Measurements from ENCODE around the gene PATE2.

The PATE2 gene

DNA sequence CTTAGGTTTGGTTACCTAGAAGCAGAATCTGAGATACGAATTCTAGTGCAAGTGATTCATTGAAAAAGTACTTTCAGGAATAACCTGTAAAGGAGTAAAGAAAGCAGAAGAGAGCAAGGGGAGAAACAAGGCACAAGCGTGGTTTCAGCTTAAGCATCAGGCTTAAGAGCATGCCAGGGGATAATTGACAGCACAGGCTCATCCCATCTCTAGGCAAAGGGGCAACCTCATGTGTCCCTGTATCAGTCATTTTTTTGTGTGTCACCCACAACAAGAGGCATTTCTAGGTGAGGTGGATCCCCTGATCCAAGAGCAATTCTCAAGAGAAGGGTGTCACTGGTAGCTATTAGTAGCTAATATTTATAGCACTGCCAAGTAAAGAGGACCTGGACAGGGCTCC, 8.0 kb downstream of the PATE2 start:
- no peaks in the 10 kb centered on the region for H3K9me3 ChIP-seq (ENCODE audit: control insufficient read depth, insufficient read depth, low read depth, low read length)
- ChIA-PET CTCF (interaction anchor here (0.7 kb wide), 1 partner anchor 152 kb away, joined by 3 read pairs; no protein-coding TSS in a partner anchor), POLR2A (no interaction called here)
- H3K4me1 ChIP-seq (ENCODE audit: control insufficient read depth, insufficient read depth, low read length) = no peaks in the 10 kb centered on the region
- no peak overlapping the region for H3K4me3 ChIP-seq (ENCODE audit: low read depth, low read length)
- H3K27ac ChIP-seq (ENCODE audit: extremely low read depth, low read depth, low read length) = no peak overlapping the region
- no peaks in the 10 kb centered on the region for H3K36me3 ChIP-seq (ENCODE audit: control insufficient read depth in 2 of 2, insufficient read depth in 1 of 2, low read length in 2 of 2)
- TF ChIP-seq ZNF501 (tag by site-specific recombination; IDR thresholded peaks at IDR 0.05) (no peak), ZIC2 (tag by site-specific recombination; IDR thresholded peaks at IDR 0.05) (no peak), MEIS1 (CRISPR knock-in tag; IDR thresholded peaks at IDR 0.05; ENCODE audit: borderline replicate concordance) (no peak), ZNF433 (tag by site-specific recombination; IDR thresholded peaks at IDR 0.05; ENCODE audit: low read depth) (no peak), ZNF394 (tag by site-specific recombination; IDR thresholded peaks at IDR 0.05; ENCODE audit: borderline replicate concordance) (no peak)

DNA sequence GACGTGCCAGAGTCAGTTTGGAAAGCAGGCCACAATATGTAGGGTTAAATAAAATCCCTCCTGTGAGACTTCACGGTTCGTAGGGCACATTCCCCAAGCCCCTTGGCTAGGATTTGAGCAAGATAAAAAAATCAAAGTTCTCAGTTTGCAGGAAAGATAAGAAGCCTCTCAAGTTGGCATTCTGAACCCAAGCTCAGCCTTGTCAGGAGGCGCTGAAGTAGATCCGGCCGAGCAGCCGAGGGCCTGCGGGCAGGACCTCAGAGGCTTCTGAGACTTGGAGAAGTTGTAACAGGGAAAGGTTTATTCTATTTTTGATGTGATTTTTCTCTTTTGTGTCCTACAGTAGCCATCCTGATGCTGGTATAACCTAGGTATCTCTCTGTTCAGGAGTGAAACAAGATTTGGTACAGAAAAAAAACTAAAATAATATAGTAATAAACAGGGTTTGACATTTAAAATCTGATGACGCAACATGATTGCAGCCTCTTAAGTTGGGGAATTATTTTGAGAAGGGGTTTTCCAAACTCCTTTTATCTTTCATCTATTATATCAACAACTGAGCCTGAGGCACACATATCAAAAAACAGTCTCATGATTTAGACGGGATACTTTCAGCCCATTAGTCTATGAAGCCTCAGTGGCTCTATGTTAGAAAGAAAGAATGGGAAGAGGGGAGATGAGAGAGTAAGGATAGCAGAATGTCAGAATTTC, 10.1 kb downstream of the PATE2 start:
- H3K9me3 ChIP-seq (ENCODE audit: control insufficient read depth, insufficient read depth, low read depth, low read length) = no peaks in the 10 kb centered on the region
- H3K4me3 ChIP-seq (ENCODE audit: low read depth, low read length) = no peak overlapping the region
- ChIA-PET CTCF (no interaction called here), POLR2A (no interaction called here)
- TF ChIP-seq ZNF558 (tag by site-specific recombination; IDR thresholded peaks at IDR 0.05) (no peak), ZNF473 (tag by site-specific recombination; IDR thresholded peaks at IDR 0.05) (no peak), ZNF366 (tag by site-specific recombination; conservative IDR thresholded peaks at IDR 0.05) (no peak), ZFP37 (tag by site-specific recombination; IDR thresholded peaks at IDR 0.05) (no peak), ZNF843 (tag by site-specific recombination; IDR thresholded peaks at IDR 0.05) (no peak), ZNF19 (tag by site-specific recombination; IDR thresholded peaks at IDR 0.05; ENCODE audit: low read depth) (no peak)
- TF ChIP-seq, protein P1, sequence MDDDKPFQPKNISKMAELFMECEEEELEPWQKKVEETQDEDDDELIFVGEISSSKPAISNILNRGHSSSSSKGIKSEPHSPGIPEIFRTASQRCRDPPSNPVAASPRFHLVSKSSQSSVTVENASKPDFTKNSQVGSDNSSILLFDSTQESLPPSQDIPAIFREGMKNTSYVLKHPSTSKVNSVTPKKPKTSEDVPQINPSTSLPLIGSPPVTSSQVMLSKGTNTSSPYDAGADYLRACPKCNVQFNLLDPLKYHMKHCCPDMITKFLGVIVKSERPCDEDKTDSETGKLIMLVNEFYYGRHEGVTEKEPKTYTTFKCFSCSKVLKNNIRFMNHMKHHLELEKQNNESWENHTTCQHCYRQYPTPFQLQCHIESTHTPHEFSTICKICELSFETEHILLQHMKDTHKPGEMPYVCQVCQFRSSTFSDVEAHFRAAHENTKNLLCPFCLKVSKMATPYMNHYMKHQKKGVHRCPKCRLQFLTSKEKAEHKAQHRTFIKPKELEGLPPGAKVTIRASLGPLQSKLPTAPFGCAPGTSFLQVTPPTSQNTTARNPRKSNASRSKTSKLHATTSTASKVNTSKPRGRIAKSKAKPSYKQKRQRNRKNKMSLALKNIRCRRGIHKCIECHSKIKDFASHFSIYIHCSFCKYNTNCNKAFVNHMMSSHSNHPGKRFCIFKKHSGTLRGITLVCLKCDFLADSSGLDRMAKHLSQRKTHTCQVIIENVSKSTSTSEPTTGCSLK (tag by site-specific recombination; IDR thresholded peaks at IDR 0.05) = no peak
- TF ChIP-seq, protein P2, sequence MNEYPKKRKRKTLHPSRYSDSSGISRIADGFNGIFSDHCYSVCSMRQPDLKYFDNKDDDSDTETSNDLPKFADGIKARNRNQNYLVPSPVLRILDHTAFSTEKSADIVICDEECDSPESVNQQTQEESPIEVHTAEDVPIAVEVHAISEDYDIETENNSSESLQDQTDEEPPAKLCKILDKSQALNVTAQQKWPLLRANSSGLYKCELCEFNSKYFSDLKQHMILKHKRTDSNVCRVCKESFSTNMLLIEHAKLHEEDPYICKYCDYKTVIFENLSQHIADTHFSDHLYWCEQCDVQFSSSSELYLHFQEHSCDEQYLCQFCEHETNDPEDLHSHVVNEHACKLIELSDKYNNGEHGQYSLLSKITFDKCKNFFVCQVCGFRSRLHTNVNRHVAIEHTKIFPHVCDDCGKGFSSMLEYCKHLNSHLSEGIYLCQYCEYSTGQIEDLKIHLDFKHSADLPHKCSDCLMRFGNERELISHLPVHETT (tag by site-specific recombination; IDR thresholded peaks at IDR 0.05) = no peak
- H3K27ac ChIP-seq (ENCODE audit: extremely low read depth, low read depth, low read length) = no peak overlapping the region
- no peaks in the 10 kb centered on the region for H3K36me3 ChIP-seq (ENCODE audit: control insufficient read depth in 2 of 2, insufficient read depth in 1 of 2, low read length in 2 of 2)
- no peaks in the 10 kb centered on the region for H3K4me1 ChIP-seq (ENCODE audit: control insufficient read depth, insufficient read depth, low read length)

DNA sequence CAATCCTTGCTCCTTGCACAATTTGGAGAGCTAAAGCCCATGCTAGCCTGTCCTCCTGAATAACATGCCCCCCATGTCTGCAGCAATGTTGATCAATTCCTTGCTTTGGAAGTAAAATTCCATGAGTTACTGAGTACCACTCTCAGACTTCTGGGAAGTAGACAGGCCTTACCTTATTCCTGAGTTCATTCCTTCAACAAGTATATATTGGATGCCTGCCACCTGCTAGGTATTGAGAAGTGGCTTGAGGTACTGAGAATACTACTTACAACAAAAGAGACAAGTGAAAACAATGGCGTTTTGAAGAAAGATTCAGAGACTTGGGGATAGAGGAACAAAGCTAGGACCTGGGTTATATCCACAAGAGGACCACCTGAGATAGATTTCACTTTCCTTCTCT, 12.4 kb downstream of the PATE2 start:
- CTCF ChIA-PET = no interaction called here
- Histone ChIP-seq H3K27ac (ENCODE audit: extremely low read depth, low read depth, low read length) (no peak overlapping the region), H3K4me3 (ENCODE audit: low read depth, low read length) (no peak overlapping the region), H3K4me1 (ENCODE audit: control insufficient read depth, insufficient read depth, low read length) (no peaks in the 10 kb centered on the region), H3K9me3 (ENCODE audit: control insufficient read depth, insufficient read depth, low read depth, low read length) (no peaks in the 10 kb centered on the region), H3K36me3 (ENCODE audit: control insufficient read depth in 2 of 2, insufficient read depth in 1 of 2, low read length in 2 of 2) (no peaks in the 10 kb centered on the region)
- POLR2A ChIA-PET = interaction anchor here (0.6 kb wide), 1 partner anchor 249 kb away, joined by 4 read pairs; no protein-coding TSS in a partner anchor
- TF ChIP-seq, protein P3, sequence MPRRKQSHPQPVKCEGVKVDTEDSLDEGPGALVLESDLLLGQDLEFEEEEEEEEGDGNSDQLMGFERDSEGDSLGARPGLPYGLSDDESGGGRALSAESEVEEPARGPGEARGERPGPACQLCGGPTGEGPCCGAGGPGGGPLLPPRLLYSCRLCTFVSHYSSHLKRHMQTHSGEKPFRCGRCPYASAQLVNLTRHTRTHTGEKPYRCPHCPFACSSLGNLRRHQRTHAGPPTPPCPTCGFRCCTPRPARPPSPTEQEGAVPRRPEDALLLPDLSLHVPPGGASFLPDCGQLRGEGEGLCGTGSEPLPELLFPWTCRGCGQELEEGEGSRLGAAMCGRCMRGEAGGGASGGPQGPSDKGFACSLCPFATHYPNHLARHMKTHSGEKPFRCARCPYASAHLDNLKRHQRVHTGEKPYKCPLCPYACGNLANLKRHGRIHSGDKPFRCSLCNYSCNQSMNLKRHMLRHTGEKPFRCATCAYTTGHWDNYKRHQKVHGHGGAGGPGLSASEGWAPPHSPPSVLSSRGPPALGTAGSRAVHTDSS (tag by site-specific recombination; IDR thresholded peaks at IDR 0.05) = no peak
- TF ChIP-seq ZBTB7A (tag by site-specific recombination; IDR thresholded peaks at IDR 0.05; ENCODE audit: low read depth) (no peak), ZNF707 (tag by site-specific recombination; IDR thresholded peaks at IDR 0.05) (no peak), ZBTB8A (tag by site-specific recombination; IDR thresholded peaks at IDR 0.05) (no peak), ZXDB (tag by site-specific recombination; IDR thresholded peaks at IDR 0.05) (no peak), ZNF501 (tag by site-specific recombination; IDR thresholded peaks at IDR 0.05) (no peak), YY1 (tag by site-specific recombination; IDR thresholded peaks at IDR 0.05) (no peak), ZNF146 (tag by site-specific recombination; IDR thresholded peaks at IDR 0.05) (no peak), ZNF223 (tag by site-specific recombination; IDR thresholded peaks at IDR 0.05) (no peak), MEIS1 (CRISPR knock-in tag; IDR thresholded peaks at IDR 0.05; ENCODE audit: borderline replicate concordance) (no peak), FEZF1 (tag by site-specific recombination; IDR thresholded peaks at IDR 0.05) (no peak), ZNF239 (tag by site-specific recombination; IDR thresholded peaks at IDR 0.05) (no peak)
- TF ChIP-seq, protein P4, sequence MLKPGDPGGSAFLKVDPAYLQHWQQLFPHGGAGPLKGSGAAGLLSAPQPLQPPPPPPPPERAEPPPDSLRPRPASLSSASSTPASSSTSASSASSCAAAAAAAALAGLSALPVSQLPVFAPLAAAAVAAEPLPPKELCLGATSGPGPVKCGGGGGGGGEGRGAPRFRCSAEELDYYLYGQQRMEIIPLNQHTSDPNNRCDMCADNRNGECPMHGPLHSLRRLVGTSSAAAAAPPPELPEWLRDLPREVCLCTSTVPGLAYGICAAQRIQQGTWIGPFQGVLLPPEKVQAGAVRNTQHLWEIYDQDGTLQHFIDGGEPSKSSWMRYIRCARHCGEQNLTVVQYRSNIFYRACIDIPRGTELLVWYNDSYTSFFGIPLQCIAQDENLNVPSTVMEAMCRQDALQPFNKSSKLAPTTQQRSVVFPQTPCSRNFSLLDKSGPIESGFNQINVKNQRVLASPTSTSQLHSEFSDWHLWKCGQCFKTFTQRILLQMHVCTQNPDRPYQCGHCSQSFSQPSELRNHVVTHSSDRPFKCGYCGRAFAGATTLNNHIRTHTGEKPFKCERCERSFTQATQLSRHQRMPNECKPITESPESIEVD (tag by site-specific recombination; IDR thresholded peaks at IDR 0.05) = no peak

Data from HEK293 (cell line).